GM21825 (cell line): ENCODE results near the gene TCF7L2.

Source experiments
- ATAC-seq: cut with Tn5 transposase; IDR thresholded peaks from one replicate; pipeline ENCODE4 v1.9.1; 2021; ENCODE audit warnings: mild to moderate bottlenecking, moderate library complexity; ENCODE audit not compliant: unreplicated experiment

Gene TCF7L2

DNA sequence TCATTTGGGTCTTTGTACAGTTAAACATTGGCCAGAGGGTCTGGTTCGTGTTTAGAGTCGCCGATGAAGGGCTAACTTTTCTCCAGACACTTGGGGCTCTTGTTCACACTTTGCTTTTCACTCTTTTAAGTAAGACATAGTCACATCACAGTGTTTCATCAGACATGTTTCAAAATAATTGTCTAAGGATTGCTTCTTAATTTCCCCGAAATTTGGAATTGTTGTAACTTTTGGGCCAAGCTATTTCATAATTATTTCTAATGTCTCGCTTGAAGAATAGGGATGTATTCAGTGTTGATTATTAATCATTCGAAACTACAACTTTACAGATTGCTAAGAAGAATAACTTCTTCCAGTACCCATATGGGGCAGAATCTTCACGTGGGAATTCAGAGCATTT is 92.8 kb downstream of the TCF7L2 start:
- no peak for ATAC-seq

DNA sequence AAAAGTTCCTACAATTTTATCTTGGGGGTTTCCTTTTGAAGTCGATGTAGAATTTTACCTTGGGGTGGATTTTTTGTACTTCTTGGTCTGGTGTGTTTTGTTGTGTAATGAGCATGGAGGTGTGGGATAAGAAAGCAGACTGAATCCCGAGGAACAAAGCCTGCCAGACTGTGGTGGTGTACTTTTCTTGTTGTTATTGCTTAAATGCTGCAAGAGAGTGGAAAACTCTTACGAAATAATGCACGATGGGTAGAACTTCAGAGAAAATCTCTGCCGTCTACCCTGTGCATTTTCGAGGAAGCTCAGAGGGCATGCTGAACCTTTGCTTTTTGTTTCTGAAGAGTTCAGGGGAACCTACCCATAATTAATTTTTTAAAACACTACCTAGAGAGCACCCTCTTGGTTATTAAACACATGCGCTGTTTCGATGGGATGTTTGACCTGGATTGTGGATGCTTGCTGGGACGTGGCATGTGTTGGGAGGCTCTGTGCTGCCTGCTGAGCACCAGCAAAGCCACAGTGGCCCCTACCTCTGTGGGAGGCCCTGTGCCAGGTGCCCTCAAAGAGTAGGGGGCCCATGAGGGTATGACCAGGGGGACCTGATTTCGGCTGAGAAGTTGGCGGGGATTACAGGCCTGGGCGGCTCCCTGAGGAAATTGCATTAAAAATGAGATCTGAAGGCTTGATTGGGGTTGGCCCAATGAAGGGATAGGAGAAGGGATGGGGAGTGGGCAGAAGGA is 94.1 kb downstream of the TCF7L2 start:
- ATAC-seq: no peak

DNA sequence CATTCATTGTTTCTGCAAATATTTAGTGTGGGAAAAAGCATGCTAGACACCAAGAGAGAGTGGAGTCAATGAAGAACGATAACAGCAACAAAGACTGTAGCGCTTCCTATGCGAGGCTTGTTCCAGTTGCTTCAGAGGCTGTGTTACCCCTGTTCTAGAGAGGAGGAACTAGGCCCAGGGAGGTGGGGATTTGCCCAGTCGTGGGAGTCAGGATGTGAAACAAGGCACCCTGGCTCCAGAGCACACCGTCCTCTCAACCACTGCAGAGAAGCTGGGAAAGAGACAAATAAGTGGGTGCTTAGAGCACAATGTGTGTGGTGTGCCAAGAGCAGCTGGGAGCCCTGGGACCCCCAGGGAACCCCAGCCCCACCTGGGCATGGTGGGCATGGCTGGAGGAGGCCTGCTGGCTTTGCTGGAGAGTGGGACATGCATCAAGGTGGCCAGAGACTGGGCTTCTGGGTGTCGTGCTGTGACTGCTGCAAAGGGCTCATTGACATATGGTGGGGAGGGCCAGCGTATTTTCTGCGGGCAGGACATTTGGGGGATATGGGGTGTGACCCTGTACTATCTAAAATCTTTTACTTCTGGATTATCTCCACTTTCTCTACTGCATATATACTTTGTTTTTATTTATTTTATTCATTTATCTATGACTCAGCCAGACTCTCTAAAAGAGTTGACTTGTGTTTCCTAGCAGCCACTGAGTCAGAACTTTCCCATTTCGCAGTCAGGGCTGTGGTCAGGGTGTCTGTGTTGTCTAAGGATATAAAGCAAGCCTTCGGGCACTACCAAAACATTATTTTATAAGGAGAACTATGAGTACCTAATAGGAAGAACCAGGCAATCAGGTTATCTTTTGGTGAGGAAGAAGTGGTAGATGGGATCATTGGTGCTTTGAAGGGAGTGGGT is 95.4 kb downstream of the TCF7L2 start:
- ATAC-seq: no peak

DNA sequence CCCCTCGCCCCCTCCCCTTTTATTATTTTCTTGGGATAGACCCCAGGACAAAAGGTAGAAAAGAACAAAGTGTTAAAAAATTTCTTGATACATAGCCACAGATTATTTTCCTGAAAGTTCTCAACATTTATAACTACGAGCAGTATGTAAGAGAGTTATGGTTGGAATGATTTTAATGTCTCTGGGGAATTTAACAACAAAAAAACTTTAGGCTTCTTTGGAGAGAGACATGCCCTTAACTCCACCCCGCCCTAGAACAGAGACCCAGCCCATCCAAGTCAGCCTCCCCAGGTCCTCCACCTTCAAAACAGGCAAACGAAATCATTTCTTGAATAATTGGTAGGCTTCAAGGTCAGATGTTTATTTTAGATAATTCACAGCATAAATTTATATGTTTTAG is 97.1 kb downstream of the TCF7L2 start:
- ATAC-seq: no peak

DNA sequence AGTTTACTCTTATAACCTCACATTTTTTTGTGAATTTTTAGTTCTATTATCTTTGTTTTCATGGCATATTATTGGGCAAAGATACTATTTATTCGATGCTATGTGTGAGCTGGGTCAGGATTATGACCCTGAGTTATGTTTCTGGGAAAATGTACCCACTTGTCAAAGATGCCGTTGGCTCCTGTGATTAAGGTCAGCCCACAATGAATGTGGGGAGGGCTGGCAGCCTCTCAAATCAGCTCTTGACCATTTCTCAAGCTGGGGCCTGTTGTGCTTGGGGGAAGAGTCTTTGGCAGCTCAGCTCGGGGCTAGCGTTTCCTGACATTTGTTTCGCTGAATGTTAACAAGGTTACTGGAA is 97.5 kb downstream of the TCF7L2 start:
- no peak for ATAC-seq

DNA sequence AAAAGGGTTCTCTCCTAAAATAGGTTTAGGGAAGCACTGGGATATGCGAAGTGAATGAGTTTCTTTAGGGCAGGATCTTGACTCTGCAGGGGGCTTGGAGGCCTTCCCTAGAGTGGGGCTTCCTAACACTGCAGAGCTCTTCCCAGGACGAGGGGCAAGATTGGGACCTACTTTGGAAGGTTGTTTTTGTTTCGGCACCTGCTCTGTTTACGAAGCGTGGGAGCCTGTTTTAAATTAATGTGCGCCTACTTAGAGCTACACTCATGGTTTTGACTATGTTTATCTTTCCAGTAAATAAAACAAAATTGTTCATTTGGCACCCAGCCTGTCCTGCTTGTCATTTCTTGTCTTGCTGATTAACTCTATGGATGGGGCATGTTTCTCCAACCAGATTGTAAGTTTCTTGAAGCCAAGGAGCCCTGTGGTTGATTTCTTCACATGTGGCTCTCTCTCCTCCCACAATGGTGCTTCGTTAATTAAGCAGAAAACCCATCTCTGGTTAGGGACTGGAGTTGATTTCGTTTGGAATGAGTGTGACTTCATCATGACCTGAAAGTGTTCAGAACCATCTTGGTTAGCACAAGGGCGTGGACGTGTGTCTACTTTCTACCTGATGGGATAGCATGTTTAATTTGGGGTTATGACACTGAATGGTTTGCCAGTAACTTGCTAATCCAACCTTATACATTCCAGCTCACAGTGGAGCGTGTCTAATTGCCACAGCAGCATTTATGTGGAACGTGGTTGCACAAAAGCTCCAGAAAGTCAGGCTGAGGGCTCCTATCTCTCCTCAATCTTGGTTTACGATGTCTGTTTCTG is 98.1 kb downstream of the TCF7L2 start:
- no peak for ATAC-seq

DNA sequence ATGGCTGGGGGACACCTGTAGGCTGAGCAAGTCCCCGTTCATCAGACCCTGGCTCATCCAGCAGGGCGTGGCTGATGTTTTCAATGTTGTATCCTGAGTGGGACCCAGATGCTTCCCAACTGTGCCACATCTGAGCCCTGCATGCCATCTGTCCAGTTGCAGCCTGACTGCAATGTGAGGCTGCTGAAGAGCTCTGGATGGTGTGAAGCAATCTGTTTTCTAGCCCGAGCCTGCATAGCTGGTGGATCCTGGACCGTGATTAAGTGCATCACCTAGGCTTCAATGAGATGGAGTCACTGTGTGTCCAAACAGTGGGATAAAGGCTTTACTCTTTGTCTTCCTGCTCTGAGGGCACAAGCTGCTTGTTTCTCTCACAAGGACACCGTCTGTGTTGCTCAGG is 99.8 kb downstream of the TCF7L2 start:
- ATAC-seq: no peak

DNA sequence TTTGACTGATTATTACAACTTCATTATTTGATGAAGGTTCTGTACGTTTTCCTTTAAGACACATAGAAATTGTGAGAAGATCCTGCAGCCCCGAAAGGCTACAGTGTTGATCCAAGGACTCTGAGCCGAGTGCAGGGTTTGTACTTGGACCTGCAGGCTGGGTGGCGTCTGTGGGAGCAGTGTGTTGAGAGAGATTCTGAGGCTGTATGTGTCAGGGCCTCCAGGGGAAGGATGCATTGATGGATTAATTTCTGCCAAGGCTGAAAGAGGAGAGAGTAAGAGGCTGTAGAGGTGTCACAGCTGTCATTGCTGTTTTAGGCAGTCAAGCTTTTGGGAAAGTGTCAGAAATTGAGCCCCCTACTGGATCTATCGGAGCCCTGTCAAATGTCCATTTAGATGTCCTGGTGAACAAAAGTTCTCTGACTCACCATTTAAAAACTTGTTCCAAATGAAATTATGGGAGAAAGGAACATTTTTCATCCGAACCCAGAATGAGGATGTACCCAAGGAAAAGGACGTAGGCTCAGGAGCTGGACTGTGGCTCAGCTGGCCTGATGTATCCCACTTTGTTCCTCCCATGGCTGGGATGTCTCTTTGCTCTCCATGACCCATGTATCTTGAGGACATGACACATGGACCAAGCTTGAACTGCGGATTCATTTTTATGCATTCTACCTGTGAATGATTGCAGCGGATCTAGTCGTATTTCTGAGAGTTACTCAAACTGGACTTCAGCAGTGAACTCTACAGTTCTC is 102.2 kb downstream of the TCF7L2 start:
- no peak for ATAC-seq

DNA sequence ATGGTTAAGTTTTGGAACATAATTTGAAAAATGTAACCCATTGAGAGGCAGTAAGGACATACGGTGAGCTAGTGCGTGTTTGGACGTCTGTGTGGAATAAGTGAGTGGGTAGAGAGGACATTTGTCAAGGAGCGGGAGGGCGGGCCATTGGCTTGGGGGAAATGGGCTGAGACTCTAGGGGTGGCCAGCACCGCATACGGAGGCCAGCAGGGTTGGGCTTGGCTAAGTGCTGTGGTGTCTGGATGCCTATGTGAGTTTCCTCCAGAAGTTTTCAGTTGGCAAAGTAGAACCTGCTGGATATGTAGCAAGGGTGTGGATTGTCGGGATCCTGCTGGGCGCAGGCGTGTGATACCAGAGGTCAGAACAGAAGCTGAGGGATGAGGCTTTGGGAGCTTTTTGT is 103.0 kb downstream of the TCF7L2 start:
- no peak for ATAC-seq

DNA sequence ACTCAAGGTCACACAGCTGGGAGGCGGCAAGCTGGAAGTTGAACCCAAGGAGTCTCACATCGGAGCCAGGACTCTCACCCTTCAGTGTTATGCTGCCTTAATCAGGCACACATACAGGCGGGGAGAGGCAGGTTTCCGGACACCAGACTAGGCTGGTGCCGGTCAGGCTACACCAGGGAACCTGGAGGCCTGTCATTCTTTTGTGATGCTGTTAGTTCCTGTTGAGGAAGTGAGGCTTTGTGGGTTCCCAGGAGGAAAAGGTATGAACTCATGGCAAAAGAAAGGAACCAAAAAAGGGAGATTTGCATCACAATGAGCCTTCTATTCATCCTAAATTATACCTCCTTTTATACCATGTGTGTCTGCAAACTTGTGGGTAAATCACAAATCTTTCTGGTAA is 103.8 kb downstream of the TCF7L2 start:
- ATAC-seq: no peak

DNA sequence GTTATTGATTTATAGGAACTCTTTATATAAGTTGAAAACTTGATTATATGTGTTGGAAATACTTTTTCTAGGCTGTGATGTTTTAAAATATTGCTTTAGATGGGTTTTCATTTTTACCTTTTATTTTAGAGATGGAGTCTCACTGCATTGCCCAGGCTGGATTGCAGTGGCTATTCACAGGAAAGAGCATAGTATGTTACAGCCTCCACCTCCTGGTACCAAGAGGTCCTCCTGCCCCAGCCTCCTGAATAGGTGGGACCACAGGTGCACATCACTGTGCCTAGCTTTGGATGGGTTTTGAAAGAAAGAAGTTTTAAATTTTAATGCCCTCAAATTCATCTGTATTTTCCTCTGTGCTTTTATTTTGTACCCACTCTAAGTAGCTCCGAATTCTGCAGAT is 105.4 kb downstream of the TCF7L2 start:
- ATAC-seq: no peak

DNA sequence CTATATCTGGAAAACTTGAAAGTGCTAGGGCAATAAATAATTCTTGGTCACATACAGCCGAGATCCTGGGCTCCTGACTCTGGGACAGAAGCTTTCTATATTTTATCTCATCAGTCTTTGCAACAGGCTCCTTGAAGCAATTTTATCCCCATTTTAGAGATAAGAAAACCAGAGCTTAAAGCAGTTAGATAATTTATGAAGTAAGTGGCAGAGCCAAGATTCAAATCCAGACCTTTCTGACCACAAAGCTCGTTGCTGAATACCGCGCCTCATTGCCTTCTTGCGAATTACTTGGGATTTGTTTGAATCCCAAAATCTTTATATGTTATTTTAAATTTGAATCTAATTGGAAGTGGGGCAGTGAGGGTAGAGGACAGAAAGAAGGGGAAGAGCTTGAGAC is 106.0 kb downstream of the TCF7L2 start:
- no peak for ATAC-seq

DNA sequence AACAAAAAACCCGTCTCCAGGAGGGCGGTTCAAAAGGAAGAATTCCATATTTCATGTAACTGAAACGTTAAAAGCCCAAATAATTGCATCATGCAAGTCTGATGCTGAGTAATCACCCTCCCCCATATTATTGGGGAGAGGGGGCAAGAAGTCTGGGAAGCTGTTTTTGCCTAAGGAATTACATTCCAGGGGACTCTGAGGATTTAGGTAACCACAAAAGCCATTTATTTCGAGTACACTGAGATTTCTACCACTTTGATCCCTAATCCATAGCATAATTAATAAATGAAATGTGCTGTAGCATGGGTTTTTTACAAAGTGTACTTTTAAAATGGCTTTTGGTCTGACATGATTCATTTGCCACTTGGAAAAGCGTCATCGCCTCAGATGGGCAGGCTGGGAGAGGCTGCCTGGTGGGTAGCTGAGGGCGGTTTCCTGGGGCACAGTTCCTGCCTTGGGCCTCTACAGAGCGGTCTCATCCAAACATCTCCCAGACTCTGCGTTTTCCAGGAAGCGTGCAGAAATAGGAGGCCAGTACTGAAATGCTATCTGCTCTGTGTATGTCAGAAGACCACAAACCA is 106.5 kb downstream of the TCF7L2 start:
- no peak for ATAC-seq

DNA sequence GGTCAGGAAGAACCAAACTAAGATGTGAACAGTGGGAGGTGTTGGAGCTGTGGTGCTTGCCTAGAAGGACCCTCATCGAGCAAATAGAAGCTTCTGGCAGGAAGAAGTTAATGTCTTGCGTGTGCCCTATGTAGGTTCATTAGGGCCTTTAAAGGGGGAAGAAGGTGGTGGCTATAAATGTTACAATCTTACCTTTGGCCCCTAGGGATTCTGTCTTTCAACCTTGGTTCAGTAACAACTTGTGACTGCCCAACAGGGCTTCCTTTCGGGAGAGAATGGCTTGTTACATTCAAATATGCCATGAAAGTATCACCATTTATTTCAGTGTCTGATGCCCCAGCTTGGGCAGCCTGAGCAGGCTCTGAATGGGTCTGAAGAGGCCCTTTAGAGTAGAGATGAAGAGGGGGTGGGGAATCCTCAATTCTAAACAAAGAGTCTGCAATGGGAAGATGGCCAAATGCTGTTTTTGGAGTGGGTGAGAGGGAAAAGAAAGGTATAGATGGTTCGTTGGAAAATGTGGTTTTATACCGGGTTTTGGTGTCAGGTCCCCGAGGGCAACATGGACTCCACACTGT is 108.0 kb downstream of the TCF7L2 start:
- no peak for ATAC-seq

DNA sequence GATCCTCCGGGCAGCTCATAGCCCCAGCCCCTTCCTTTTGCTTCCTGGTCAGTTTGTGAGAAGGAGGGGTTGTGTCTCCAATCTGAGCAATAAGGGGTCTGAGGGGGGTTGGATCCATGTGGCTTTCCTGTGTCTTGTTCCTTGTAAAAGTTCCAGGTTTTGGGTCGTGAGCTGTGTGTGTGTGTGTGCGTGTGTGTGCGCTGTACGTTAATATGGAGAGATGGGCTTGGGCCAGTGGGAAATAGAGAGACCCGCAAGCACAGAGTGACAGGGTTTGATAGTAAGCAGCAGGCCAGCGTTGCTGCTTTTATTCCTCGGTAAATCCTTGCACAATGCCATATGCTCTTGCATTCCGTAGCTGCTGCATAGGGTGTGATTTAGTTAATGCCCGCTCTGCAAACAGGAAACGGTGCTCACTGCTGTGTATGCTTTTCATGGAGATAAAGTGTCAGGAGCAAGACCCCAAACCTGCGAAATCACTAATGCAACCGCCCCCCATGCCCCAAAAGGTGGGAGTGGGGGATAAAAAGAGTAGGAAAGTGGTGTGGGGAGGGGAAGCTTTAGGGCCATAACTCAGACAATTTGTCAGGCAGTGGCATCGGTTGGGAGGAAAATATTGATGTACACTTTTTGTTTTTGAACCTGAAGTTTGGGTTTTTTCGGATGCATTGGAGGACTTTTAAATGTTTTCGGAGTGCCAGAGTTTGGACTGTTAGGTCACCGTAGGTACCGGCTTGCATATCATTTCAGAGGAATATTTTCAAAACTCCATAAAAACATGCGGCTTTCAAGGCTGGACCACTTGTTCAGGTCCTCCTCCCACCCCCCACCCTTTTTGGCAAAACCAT is 108.7 kb downstream of the TCF7L2 start:
- no peak for ATAC-seq

DNA sequence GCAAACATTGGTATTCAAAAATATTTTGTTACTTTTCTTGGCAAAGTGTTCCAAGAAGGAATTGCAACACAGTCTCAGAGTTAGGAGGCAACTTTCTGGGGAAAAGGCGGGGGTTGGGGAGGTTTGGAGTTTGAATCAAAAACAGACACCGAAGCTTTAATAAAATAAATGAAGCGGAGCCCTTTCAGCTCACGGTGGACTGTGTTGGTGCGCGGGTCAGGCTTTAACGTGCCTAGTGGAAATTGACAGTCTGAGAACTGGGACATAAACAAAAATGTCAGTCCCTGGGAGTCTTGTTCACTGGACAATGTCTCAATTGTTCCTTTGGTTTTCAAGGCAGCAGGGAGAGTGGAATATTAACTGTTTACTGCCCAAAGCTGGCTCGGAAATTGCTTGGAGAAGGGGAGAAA is 109.3 kb downstream of the TCF7L2 start:
- ATAC-seq: no peak

DNA sequence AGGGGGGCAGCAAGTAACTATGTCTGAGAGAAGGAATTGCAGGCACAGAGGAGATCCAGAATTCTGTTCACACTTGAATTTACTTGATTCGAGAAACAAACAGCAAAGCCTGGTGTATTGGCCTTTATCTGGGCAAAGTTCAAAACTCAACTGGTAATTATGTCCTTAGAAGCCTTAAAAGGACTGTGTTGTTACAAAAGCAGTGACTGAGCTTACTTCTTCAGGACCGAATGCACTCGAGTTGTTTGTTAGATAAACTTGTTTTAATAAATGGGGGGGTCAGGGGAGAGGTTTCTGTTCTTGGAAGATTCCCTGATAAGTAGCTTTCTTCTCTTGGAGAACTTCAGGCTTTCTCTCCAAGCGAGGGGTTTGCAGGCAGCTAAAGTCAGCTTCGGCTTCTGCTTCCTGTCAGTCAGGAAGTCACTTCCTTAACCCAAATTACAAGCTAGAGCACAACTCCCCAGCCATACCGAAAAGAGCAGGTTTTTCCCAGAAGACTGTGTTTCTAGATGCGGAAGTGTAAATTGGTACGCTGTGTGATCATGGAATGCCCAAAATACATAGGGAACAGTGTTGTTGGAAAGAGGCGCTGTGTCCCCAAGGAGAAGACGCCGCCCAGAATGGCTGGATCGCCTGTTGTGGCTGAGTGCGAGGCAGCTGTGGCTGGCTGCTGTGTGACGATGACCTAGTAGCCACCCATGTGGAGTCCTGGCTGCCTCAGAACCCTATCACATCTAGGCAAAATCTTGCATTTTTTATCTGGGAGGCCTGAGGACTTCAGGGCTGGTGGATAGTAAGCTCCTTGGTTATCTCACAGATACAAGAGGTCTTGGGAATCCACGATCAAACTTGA is 110.4 kb downstream of the TCF7L2 start:
- no peak for ATAC-seq

DNA sequence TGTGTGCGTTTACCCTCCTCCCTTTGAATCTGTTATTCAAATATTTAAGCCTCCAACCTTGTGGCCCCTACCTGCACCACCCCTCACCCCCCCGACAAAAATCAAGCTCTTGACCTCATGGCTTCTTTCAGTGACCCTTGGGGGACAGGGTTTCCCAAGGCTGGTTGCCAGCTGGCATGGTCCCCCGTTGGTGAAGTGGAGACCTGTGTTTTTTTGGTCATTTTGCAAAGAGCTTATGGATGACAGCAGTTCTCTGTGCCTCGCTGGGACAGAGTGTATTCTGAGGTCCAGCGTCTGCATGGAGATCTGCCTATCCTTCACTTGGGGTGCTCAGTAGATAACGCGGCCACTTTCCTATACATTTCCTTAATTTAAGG is 111.0 kb downstream of the TCF7L2 start:
- ATAC-seq: no peak
